SK-N-SH (cell line): ENCODE measurements around the gene MS4A15. TPM values are rescaled to one million over a fixed set of nuclear protein-coding genes. Genes with fewer than 3 reads are reported as not detected.

Experiments
- CTCF ChIA-PET: fragments of 300-600, 350-600 bp; formaldehyde crosslinking; extraction: SDS; loops from one replicate; lab custom pipeline; 2021; lab: Yijun Ruan, JAX
- POLR2A ChIA-PET: fragments of 350-600 bp; sonication (Branson Sonifier 250); formaldehyde crosslinking; extraction: SDS; loops from one replicate; lab custom pipeline; 2020; ENCODE audit warnings: antibody characterized with exemption, inconsistent platforms; lab: Yijun Ruan, JAX
- DNase-seq: peaks from one replicate; pipeline ENCODE4 v3.0.0; 2012
- H2AFZ ChIP-seq: fragments of 200-600 bp; sonication (generic); 2 replicates; pipeline ENCODE4 v1.8.1; 2016; ENCODE audit warnings: antibody characterized with exemption, mild to moderate bottlenecking, low read depth
- H3F3A ChIP-seq: fragments of 200-600 bp; sonication (generic); replicated peaks from 2 replicates; pipeline ENCODE3; 2016; ENCODE audit warnings: antibody characterized with exemption, mild to moderate bottlenecking; ENCODE audit not compliant: insufficient read depth
- H3K27ac ChIP-seq, 2 experiments: fragments of 200-500 bp in 1 of 2; fragments of 200-600 bp in 1 of 2; sonication (Bioruptor generic) in 1 of 2; sonication (generic), shearing (Covaris generic) in 1 of 2; 2 replicates each; pipeline versions ENCODE4 v1.5.1 to v1.6.1; 2014 to 2016; ENCODE audit warnings: low read depth in 2 of 2, inconsistent platforms in 1 of 2, low read length in 1 of 2, mild to moderate bottlenecking in 1 of 2, mixed read lengths in 1 of 2
- H3K27me3 ChIP-seq: fragments of 200-600 bp; sonication (generic), shearing (Covaris generic); 2 replicates; pipeline ENCODE4 v1.6.1; 2016; ENCODE audit warnings: mixed run types; ENCODE audit not compliant: insufficient read depth
- H3K36me3 ChIP-seq, 2 experiments: fragments of 200-500 bp in 1 of 2; fragments of 200-600 bp in 1 of 2; sonication (Bioruptor generic) in 1 of 2; sonication (generic) in 1 of 2; replicated peaks in 1 of 2; 2 replicates each; pipeline versions ENCODE3 to v1.5.1; 2014 to 2016; ENCODE audit warnings: low read length in 1 of 2, mild to moderate bottlenecking in 1 of 2; ENCODE audit not compliant: insufficient read depth in 2 of 2, control insufficient read depth in 1 of 2
- H3K4me1 ChIP-seq, 2 experiments: fragments of 200-500 bp in 1 of 2; fragments of 200-600 bp in 1 of 2; sonication (Bioruptor generic) in 1 of 2; sonication (generic), shearing (Covaris generic) in 1 of 2; 2 replicates each; pipeline versions ENCODE4 v1.5.1 to v1.6.1; 2014 to 2016; ENCODE audit warnings: low read depth in 1 of 2, low read length in 1 of 2, mixed run types in 1 of 2; ENCODE audit not compliant: insufficient read depth in 2 of 2, control insufficient read depth in 1 of 2
- H3K4me2 ChIP-seq: fragments of 200-600 bp; sonication (generic), shearing (Covaris generic); 2 replicates; pipeline ENCODE4 v1.6.1; 2017; ENCODE audit warnings: mixed run types
- H3K4me3 ChIP-seq, 2 experiments: fragments of 200-500 bp in 1 of 2; fragments of 200-600 bp in 1 of 2; sonication (Bioruptor generic) in 1 of 2; sonication (generic), shearing (Covaris generic) in 1 of 2; 2 replicates each; pipeline versions ENCODE4 v1.5.1 to v1.8.1; 2014 to 2016; ENCODE audit warnings: low read depth in 2 of 2, inconsistent platforms in 1 of 2, low read length in 1 of 2, mild to moderate bottlenecking in 1 of 2, mixed read lengths in 1 of 2, moderate library complexity in 1 of 2
- H3K79me2 ChIP-seq: fragments of 200-600 bp; sonication (generic); 2 replicates; pipeline ENCODE4 v1.8.1; 2017; ENCODE audit warnings: mild to moderate bottlenecking; ENCODE audit not compliant: insufficient read depth
- H3K9ac ChIP-seq: fragments of 200-600 bp; sonication (generic); 2 replicates; pipeline ENCODE4 v1.6.1; 2017; ENCODE audit warnings: mixed run types
- H3K9me2 ChIP-seq: fragments of 200-600 bp; sonication (generic); 2 replicates; pipeline ENCODE4 v1.6.1; 2017; ENCODE audit warnings: mixed run types
- H3K9me3 ChIP-seq: fragments of 200-600 bp; sonication (generic); 2 replicates; pipeline ENCODE4 v1.6.1; 2017; ENCODE audit warnings: mixed run types, mild to moderate bottlenecking, moderate library complexity
- H4K20me1 ChIP-seq: fragments of 200-600 bp; sonication (generic); 2 replicates; pipeline ENCODE4 v1.6.1; 2017; ENCODE audit warnings: mild to moderate bottlenecking, mixed run types; ENCODE audit not compliant: insufficient read depth
- CHD2 ChIP-seq: fragments of 150-350 bp; IDR thresholded peaks from 2 replicates; pipeline ENCODE4 v1.6.1; 2018; ENCODE audit warnings: low read length; ENCODE audit not compliant: partially characterized antibody
- CTCF ChIP-seq: fragments of 200-600 bp; sonication (generic); IDR thresholded peaks from 2 replicates; pipeline ENCODE4 v1.6.1; 2017; ENCODE audit warnings: antibody characterized with exemption, mild to moderate bottlenecking, moderate library complexity
- ELF1 ChIP-seq: IDR thresholded peaks from 2 replicates; pipeline ENCODE4 v1.4.0; 2012
- FOSL2 ChIP-seq: IDR thresholded peaks from 2 replicates; pipeline ENCODE4 v1.4.0; 2012; ENCODE audit warnings: low read depth, mild to moderate bottlenecking, moderate library complexity, borderline replicate concordance
- FOXJ3 ChIP-seq: sonication (generic); formaldehyde crosslinking; IDR thresholded peaks from 2 replicates; pipeline ENCODE4 v1.5.1; 2020; ENCODE audit warnings: mild to moderate bottlenecking, missing genetic modification reagents
- GABPA ChIP-seq: IDR thresholded peaks from 2 replicates; pipeline ENCODE4 v1.4.0; 2012; ENCODE audit warnings: low read depth, mild to moderate bottlenecking
- IRF3 ChIP-seq: fragments of 150-350 bp; IDR thresholded peaks from 2 replicates; pipeline ENCODE4 v1.6.1; 2016; ENCODE audit warnings: mild to moderate bottlenecking, low read depth, low read length
- JUND ChIP-seq: IDR thresholded peaks from 2 replicates; pipeline ENCODE4 v1.4.0; 2012
- MEF2A ChIP-seq: IDR thresholded peaks from 2 replicates; pipeline ENCODE4 v1.4.0; 2012; ENCODE audit warnings: low read depth, borderline replicate concordance
- MXI1 ChIP-seq: IDR thresholded peaks from 2 replicates; pipeline ENCODE4 v1.6.1; 2012; ENCODE audit warnings: mild to moderate bottlenecking, low read depth, low read length, improper control_type of control experiment
- NRF1 ChIP-seq: IDR thresholded peaks from 2 replicates; pipeline ENCODE4 v1.6.1; 2012; ENCODE audit warnings: low read depth, mild to moderate bottlenecking, low read length
- PBX3 ChIP-seq: IDR thresholded peaks from 2 replicates; pipeline ENCODE4; 2012
- POLR2AphosphoS5 ChIP-seq: IDR thresholded peaks from 2 replicates; pipeline ENCODE4 v1.6.1; 2012; ENCODE audit warnings: low read depth, low read length
- RCOR1 ChIP-seq: fragments of 150-350 bp; IDR thresholded peaks from 2 replicates; pipeline ENCODE4 v1.6.1; 2017; ENCODE audit warnings: antibody characterized with exemption, low read length
- SIN3A ChIP-seq: IDR thresholded peaks from 2 replicates; pipeline ENCODE4 v1.6.1; 2012; ENCODE audit warnings: low read depth, mild to moderate bottlenecking, low read length, moderate library complexity, borderline replicate concordance
- SMC3 ChIP-seq: IDR thresholded peaks from 2 replicates; pipeline ENCODE4 v1.6.1; 2012; ENCODE audit warnings: low read depth, low read length, improper control_type of control experiment
- TAF1 ChIP-seq: IDR thresholded peaks from 2 replicates; pipeline ENCODE4 v1.6.1; 2012; ENCODE audit warnings: low read depth, mild to moderate bottlenecking, low read length, moderate library complexity, borderline replicate concordance
- TCF12 ChIP-seq: IDR thresholded peaks from 2 replicates; pipeline ENCODE4 v1.4.0; 2012
- TEAD4 ChIP-seq: IDR thresholded peaks from 2 replicates; pipeline ENCODE4 v1.4.0; 2012; ENCODE audit warnings: mild to moderate bottlenecking, borderline replicate concordance; ENCODE audit not compliant: insufficient read depth
- USF1 ChIP-seq: IDR thresholded peaks from 2 replicates; pipeline ENCODE4 v1.4.0; 2012; ENCODE audit warnings: low read depth, borderline replicate concordance
- USF2 ChIP-seq: fragments of 150-350 bp; IDR thresholded peaks from 2 replicates; pipeline ENCODE4 v1.6.1; 2017; ENCODE audit warnings: antibody characterized with exemption, low read length, low read depth, borderline replicate concordance
- YY1 ChIP-seq: IDR thresholded peaks from 2 replicates; pipeline ENCODE4 v1.4.0; 2012; ENCODE audit warnings: low read depth, mild to moderate bottlenecking
- WGBS: methylation state at CpG from one replicate; pipeline ENCODE4 v1.1.6; 2017; ENCODE audit warnings: low lambda C conversion rate; 5-methylcytosine and 5-hydroxymethylcytosine counted together
- polyA plus RNA-seq, 3 experiments: library from polyadenylated mRNA; depleted of rRNA; stranded (reverse); fragments of >200 nt; gene quantifications; 2 replicates each; pipeline ENCODE4 v1.2.3, GENCODE V29; 2012

Gene MS4A15
- polyA plus RNA-seq, 1 of the 3 experiments (the other 2 are of a cell fraction) = not detected

GRCh38 chr11:60748821-60749220, 7.8 kb upstream of the MS4A15 start:
- H3K36me3 ChIP-seq = no peaks in the 10 kb centered on the region
- H3K9me2 ChIP-seq = no peaks in the 10 kb centered on the region
- H3K4me3 ChIP-seq = no peak overlapping the region
- no peaks in the 10 kb centered on the region for H3F3A ChIP-seq
- WGBS = 13% methylated on average over 5 of the region's 8 CpGs
- H4K20me1 ChIP-seq = no peaks in the 10 kb centered on the region
- DNase-seq = no peak
- no peaks in the 10 kb centered on the region for H3K4me1 ChIP-seq
- no peaks in the 10 kb centered on the region for H3K79me2 ChIP-seq
- no peak overlapping the region for H3K27ac ChIP-seq
- no peak overlapping the region for H3K4me2 ChIP-seq
- H3K27me3 ChIP-seq = peaks cover 37% of the 10 kb centered on the region; the same call in 1 of the 2 replicates
- POLR2A ChIA-PET = no interaction called here
- H2AFZ ChIP-seq = no peak overlapping the region
- no peak overlapping the region for H3K9ac ChIP-seq
- TF ChIP-seq IRF3 = no peak
- TF ChIP-seq SMC3 = no peak
- TF ChIP-seq NRF1 = no peak
- no peak for TF ChIP-seq USF1
- no peaks in the 10 kb centered on the region for H3K9me3 ChIP-seq
- CTCF ChIA-PET = interaction anchor here (1.5 to 1.6 kb wide), 3 partner anchors 8 to 82 kb away, joined by 3 to 8 read pairs (median 4); partner anchors contain the start of gene MS4A15

GRCh38 chr11:60750911-60751310, 5.8 kb upstream of the MS4A15 start:
- Histone ChIP-seq H3K27me3 (peaks cover 41% of the 10 kb centered on the region; the same call in 1 of the 2 replicates), H3F3A (no peaks in the 10 kb centered on the region), H3K79me2 (no peaks in the 10 kb centered on the region), H3K36me3 (no peaks in the 10 kb centered on the region), H3K9ac (no peak overlapping the region)
- ChIA-PET POLR2A (no interaction called here), CTCF (no interaction called here)
- no peak for DNase-seq
- WGBS = 6% methylated on average over 3 of the region's 3 CpGs
- TF ChIP-seq PBX3 = no peak
- no peak for TF ChIP-seq MEF2A
- TF ChIP-seq POLR2AphosphoS5 = no peak
- TF ChIP-seq SIN3A = no peak
- TF ChIP-seq TCF12 = no peak
- TF ChIP-seq TAF1 = no peak
- no peak for TF ChIP-seq FOXJ3
- TF ChIP-seq ELF1 = no peak
- no peak for TF ChIP-seq CTCF
- TF ChIP-seq GABPA = no peak
- no peak for TF ChIP-seq YY1
- no peak for TF ChIP-seq USF1
- no peak for TF ChIP-seq RCOR1
- TF ChIP-seq FOSL2 = no peak
- TF ChIP-seq JUND = no peak
- TF ChIP-seq MXI1 = no peak
- no peak for TF ChIP-seq CHD2
- no peak for TF ChIP-seq USF2
- TF ChIP-seq TEAD4 = no peak
- TF ChIP-seq, all 33 proteins: peak for 0
- H2AFZ ChIP-seq = no peak overlapping the region
- no peaks in the 10 kb centered on the region for H3K9me3 ChIP-seq
- no peak overlapping the region for H3K4me3 ChIP-seq
- no peaks in the 10 kb centered on the region for H3K4me1 ChIP-seq
- no peaks in the 10 kb centered on the region for H3K9me2 ChIP-seq
- no peak overlapping the region for H3K27ac ChIP-seq
- H3K4me2 ChIP-seq = no peak overlapping the region
- no peaks in the 10 kb centered on the region for H4K20me1 ChIP-seq
